Measurements from ENCODE around the gene EFL1. TPM values are rescaled to one million over a fixed set of nuclear protein-coding genes. Genes with fewer than 3 reads are reported as not detected.
"Not testable (repeated sequence)": the region's sequence is repeated elsewhere in the genome, so short reads cannot be mapped to it uniquely, and the experiment has no call there.

Gene EFL1
- total RNA-seq, 1 experiment from 2014 or later: 26.5 TPM

- peak; percentile 66 for DNase-seq (ENCODE audit: low spot score)
These were observed 64.6 kb downstream of the EFL1 start for GRCh38 chr15:82197733-82198594.

GRCh38 chr15:82196353-82196752, 66.2 kb downstream of the EFL1 start:
- no peak for DNase-seq (ENCODE audit: low spot score)

- DNase-seq (ENCODE audit: low spot score): not testable (repeated sequence)
These were observed 66.7 kb downstream of the EFL1 start for GRCh38 chr15:82195818-82196217.

GRCh38 chr15:82194488-82194887, 68.0 kb downstream of the EFL1 start:
- DNase-seq (ENCODE audit: low spot score): not testable (repeated sequence)

- DNase-seq (ENCODE audit: low spot score): not testable (repeated sequence)
These were observed 69.1 kb downstream of the EFL1 start for GRCh38 chr15:82193435-82193834.

- DNase-seq (ENCODE audit: low spot score): not testable (repeated sequence)
These were observed 70.1 kb downstream of the EFL1 start for GRCh38 chr15:82192394-82192793.

- DNase-seq (ENCODE audit: low spot score): no peak
These were observed 75.7 kb downstream of the EFL1 start for GRCh38 chr15:82186719-82187406.

GRCh38 chr15:82186161-82186560, 76.4 kb downstream of the EFL1 start:
- DNase-seq (ENCODE audit: low spot score): no peak

- DNase-seq (ENCODE audit: low spot score): no peak
These were observed 77.8 kb downstream of the EFL1 start for GRCh38 chr15:82184776-82185175.

- no peak for DNase-seq (ENCODE audit: low spot score)
These were observed 78.2 kb downstream of the EFL1 start for GRCh38 chr15:82184355-82184754.

GRCh38 chr15:82183121-82184031, 79.2 kb downstream of the EFL1 start:
- DNase-seq (ENCODE audit: low spot score): no peak

- no peak for DNase-seq (ENCODE audit: low spot score)
These were observed 81.2 kb downstream of the EFL1 start for GRCh38 chr15:82181371-82181770.

- DNase-seq (ENCODE audit: low spot score): no peak
These were observed 84.5 kb downstream of the EFL1 start for GRCh38 chr15:82178061-82178460.

GRCh38 chr15:82177291-82178010, 85.1 kb downstream of the EFL1 start:
- no peak for DNase-seq (ENCODE audit: low spot score)

- DNase-seq (ENCODE audit: low spot score): no peak
These were observed 86.0 kb downstream of the EFL1 start for GRCh38 chr15:82176542-82176941.

GRCh38 chr15:82174471-82175235, 87.9 kb downstream of the EFL1 start:
- DNase-seq (ENCODE audit: low spot score): no peak

- DNase-seq (ENCODE audit: low spot score): no peak
These were observed 89.4 kb downstream of the EFL1 start for GRCh38 chr15:82173108-82173507.

- DNase-seq (ENCODE audit: low spot score): no peak
These were observed 90.0 kb downstream of the EFL1 start for GRCh38 chr15:82172506-82172905.

GRCh38 chr15:82168757-82169156, 93.8 kb downstream of the EFL1 start:
- DNase-seq (ENCODE audit: low spot score): no peak

GRCh38 chr15:82168296-82168695, 94.2 kb downstream of the EFL1 start:
- no peak for DNase-seq (ENCODE audit: low spot score)

All from A172 (cell line).